NCI-H69 (cell line): ENCODE measurements around the gene PTPRC.
A peak's percentile ranks its signal among the peaks of the same experiment; 100 is the strongest.

ENCODE experiments used
- DNase-seq: peaks from one replicate; lab custom pipeline; 2025; lab: John Stamatoyannopoulos, UW

PTPRC gene

GRCh38 chr1:198701250-198701649 lies 62.4 kb downstream of the PTPRC start:
- peak; percentile 56 for DNase-seq

DNA sequence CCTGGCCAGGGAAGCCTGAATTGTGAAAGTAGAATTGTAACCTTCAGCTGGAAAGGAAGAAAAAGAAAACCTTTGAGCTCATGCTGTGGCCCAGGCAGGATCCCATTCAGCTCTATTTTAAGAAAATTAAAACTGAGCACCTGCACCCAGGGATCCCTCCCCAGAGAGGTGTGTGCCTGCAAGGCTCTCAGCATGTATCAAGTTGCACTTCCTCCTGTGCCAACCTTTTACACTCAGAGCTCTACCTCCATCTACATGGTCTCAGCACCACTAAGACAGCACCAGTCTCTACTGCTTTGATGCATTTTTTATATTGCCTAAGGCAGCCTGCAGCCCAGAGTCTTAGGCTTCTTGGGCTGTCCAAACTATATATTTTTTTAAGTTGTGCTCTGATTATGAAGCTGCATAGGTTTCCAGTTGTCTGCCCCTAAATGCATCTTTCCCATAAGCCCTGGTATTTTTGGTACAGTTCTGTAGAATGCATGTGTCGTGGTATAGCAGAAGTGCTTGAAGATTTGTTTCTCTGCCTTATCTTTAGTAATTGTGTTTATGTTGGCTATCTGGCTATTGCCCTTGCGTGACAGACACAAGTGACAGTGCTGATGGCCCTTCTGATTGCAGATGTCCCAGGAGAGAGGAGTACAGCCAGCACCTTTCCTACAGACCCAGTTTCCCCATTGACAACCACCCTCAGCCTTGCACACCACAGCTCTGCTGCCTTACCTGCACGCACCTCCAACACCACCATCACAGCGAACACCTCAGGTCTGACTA lies 63.1 kb downstream of the PTPRC start:
- DNase-seq, result peak; percentile 89

DNA sequence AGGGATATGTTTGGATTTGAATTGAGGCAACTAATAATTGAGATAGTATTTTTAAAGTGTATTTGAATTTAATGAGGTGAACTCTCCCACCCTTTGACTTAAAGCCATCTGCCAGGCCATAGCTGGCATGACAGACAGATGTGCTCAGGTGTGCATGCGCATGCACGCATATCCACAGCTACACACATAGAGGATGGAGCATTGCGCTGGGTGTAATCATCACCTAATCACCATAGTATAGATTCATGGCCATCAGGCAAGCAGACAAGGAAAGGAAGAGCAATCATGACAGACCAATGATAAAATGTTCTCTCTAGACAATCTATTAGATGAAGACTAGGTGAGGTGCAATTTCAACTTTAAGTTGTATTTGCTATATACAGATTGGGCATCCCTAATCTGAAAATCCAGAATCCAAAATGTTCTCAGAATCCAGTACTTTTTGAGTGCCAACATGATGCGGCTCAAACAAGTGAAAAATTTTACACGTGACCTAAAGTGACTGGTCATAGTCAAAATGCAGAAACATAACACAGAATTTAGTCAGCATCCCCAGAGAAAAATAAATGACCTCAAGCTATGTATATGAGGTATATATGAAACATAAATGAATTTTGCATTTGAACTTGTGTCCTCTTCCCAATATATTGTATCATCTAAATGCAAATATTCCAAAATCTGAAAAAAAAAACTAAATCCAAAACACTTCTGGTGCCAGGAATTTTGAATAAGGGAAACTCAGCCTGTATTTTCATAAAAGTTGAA lies 70.1 kb downstream of the PTPRC start:
- DNase-seq, result peak; percentile 30

GRCh38 chr1:198711837-198712236 lies 73.0 kb downstream of the PTPRC start:
- peak; percentile 13 for DNase-seq

DNA sequence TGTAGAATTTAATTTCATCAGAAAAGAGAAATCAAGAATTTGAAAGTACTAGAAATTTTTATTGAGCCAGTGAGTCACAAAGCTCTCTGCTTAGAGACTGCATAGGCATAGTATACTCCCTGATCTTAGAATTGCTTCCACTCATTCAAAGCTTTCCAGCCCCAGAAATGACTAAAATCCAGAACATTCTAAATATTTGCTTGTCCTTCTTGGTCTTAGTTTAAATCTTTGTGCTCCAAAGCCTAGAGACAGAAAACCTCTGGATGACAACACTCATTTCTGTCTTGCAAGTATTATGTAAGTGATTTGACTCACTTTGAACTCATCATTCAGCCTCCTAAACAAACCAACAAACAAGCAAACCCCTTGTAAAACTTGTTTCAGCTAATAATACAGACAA lies 74.2 kb downstream of the PTPRC start:
- no peak for DNase-seq

DNA sequence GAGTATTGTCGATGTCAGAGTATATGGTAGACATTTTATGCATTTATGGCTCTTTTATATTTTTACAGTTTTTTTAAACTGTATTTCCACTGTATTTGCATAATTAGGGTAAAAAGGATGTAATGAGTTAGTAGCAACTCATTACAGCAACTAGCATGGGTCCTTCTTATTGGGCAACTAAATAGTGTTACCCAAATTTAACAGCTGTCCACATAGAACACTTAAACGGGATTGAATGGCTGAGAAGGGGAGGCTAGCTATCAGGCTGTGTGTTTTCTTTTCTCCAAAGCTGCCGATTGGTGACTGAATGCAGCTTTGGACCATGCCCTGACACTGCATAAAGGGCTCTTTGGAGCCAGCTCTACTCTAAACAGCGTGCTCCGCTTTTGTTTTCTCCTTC lies 75.4 kb downstream of the PTPRC start:
- no peak for DNase-seq

- no peak for DNase-seq
Measured at GRCh38 chr1:198716051-198716450, 77.2 kb downstream of the PTPRC start.

DNA sequence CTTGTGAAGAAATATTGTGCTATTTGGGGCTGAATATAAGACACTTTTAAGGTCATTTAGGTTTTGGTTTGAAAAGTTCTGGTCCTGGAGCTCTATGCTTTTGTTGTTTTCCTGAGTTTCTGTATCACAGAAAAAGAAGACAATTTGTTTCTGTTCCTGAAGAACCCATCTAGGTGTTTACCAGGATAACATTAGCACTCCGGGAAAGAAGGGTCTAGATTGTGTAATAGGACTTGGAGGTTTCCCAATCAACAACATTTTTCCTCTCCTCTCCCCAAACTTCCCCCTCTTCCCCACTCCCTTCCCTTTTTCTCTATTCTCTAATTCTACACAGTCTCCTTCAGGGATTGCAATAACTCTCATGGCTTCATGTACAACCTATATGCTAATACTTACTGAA lies 78.7 kb downstream of the PTPRC start:
- DNase-seq, result no peak

DNA sequence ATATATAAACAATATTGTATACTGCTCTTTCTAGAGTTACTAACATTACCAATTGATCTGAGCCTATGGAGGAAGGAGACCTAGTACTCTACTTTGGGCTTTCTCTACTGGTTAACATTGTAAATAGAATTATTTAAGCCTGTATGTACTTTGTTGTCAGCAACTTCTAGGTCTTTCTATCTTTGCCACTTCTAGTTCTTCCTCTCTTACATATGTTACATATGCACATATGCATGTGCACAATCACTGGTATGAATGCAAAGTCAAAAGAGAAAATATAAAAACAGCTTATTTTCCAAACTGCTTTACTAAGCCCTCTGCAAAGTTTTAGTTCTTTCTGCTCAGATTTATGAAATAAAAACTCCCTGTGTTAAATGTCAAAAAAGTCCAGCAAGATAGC lies 84.3 kb downstream of the PTPRC start:
- DNase-seq, result no peak

GRCh38 chr1:198725090-198725489 lies 86.2 kb downstream of the PTPRC start:
- DNase-seq, result no peak

DNA sequence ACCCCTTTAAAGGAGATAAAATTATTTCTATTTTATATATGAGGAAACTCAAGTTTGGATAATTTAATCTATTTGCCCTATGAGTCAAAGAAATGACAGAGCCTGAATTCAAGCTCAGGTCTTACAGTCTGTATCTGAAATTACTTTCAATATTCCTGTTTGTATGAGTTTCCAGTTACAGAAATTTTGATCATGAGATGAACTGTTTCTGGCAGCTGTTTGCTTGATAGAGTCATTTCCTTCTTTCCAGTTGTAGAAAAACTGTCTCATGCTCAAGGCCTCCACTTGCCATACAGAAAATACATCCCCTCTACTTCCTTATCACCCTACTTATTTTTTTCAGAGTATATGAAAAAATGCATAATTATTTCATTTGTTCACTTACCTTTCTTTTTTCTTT lies 87.6 kb downstream of the PTPRC start:
- no peak for DNase-seq

DNA sequence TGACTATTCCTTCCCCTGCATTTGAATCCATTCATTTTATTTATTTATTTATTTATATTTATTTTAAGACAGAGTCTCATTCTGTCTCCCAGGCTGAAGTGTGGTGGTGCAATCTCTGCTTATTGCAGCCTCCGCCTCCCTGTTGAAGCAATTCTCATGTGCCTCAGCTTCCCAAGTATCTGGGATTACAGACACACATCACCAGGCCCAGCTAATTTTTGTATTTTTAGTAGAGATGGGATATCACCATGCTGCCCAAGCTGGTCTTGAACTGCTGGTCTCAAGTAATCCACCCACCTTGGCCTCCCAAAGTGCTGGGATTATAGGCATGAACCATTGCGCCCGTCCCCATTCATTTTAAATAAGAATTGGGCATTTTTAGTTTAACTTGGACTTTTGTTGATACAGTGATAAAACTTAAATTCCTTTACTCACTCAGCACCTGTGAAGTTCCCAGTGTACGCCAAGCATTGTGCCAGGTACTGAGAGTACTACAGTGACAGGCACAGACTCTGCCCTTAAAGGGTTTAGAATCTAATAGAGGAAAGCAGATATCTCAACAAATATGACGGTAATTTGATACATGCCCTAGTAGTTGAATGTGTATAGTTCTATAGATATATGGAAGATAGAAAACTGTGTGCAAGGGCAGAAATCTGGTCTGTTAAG lies 90.5 kb downstream of the PTPRC start:
- DNase-seq, result no peak

DNA sequence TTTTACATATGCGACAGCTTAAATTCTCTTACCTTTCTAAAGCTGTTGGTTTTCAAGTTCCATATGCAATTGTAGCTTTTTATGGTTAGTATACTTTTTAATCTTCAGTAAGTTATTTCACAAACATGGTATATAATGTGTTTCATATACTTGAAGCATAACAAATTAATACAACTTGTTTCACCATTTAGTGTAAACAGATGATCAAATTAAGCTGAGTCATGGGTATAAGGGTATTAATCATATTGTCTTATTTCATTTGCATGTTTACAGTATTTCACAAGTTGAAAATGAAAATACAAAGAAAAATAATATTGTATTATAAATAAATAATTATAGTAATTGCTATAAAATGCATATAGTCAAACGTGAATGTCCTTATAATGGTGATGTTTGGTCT lies 92.1 kb downstream of the PTPRC start:
- DNase-seq, result no peak

GRCh38 chr1:198734323-198735008 lies 95.6 kb downstream of the PTPRC start:
- no peak for DNase-seq

- DNase-seq, result peak; percentile 42
Measured at GRCh38 chr1:198741744-198742143, 102.9 kb downstream of the PTPRC start.

DNA sequence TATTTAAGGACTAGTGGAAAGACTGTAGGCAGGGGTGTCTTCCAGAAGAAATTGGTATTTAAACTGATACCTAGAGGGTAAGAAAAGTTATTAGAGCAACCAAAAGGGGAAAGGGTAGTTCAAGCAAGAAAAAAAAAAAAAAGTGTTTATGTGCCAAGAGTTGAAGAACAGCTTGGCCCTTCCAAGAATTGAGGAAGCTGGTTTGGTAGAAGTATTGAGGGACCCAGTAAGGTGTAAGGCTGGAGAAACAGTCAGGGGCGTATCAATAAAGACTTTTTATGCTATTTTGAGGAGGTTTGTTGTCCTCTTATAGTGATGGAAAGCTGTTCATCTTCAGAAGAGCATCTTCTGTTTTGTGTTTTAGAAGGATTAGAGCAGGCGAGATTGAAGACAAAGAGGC lies 108.3 kb downstream of the PTPRC start:
- DNase-seq, result no peak

GRCh38 chr1:198749279-198749678 lies 110.4 kb downstream of the PTPRC start:
- no peak for DNase-seq

GRCh38 chr1:198750081-198750480 lies 111.2 kb downstream of the PTPRC start:
- no peak for DNase-seq

- no peak for DNase-seq
Measured at GRCh38 chr1:198751741-198752140, 112.9 kb downstream of the PTPRC start.

GRCh38 chr1:198754670-198755069 lies 115.8 kb downstream of the PTPRC start:
- DNase-seq, result peak; percentile 19

GRCh38 chr1:198755715-198756114 lies 116.9 kb downstream of the PTPRC start:
- DNase-seq, result no peak

- peak; percentile 53 for DNase-seq
Measured at GRCh38 chr1:198756470-198756869, 117.6 kb downstream of the PTPRC start.
